Keratinocyte (primary cell): ENCODE results near the gene NDN. TPM values are rescaled to one million over a fixed set of nuclear protein-coding genes. Genes with fewer than 3 reads are reported as not detected.

Experiments used
- DNase-seq: peaks from one replicate; pipeline ENCODE4 v3.0.0-alpha.2; 2011; ENCODE audit warnings: low read depth, missing footprints, low spot score
- FAIRE-seq: peaks from 2 replicates; lab custom pipeline; 2011; peaks lifted over from hg19 to GRCh38; lab: Jason Lieb, UNC
- H2AFZ ChIP-seq: 2 replicates; pipeline ENCODE4 v1.6.0; 2012; ENCODE audit warnings: low read length, control low read depth, inconsistent platforms; ENCODE audit not compliant: control insufficient read depth
- H3K27ac ChIP-seq: 2 replicates; pipeline ENCODE4 v1.5.1; 2011; ENCODE audit warnings: low read length; ENCODE audit not compliant: control insufficient read depth, insufficient read depth
- H3K27me3 ChIP-seq: 3 replicates; pipeline ENCODE4 v1.6.0; 2011; ENCODE audit warnings: low read length; ENCODE audit not compliant: control insufficient read depth, insufficient read depth; ENCODE audit errors: extremely low read depth
- H3K36me3 ChIP-seq, 2 experiments: 2 replicates in 1 of 2; 3 replicates in 1 of 2; pipeline ENCODE4 v1.5.1; 2011; ENCODE audit warnings: low read length in 2 of 2, mild to moderate bottlenecking in 1 of 2; ENCODE audit not compliant: control insufficient read depth in 2 of 2, insufficient read depth in 2 of 2; ENCODE audit errors: extremely low read depth in 1 of 2
- H3K4me1 ChIP-seq: 3 replicates; pipeline ENCODE4 v1.5.1; 2011; ENCODE audit warnings: low read length; ENCODE audit not compliant: control insufficient read depth, insufficient read depth; ENCODE audit errors: extremely low read depth
- H3K4me2 ChIP-seq: 3 replicates; pipeline ENCODE4 v1.6.0; 2011; ENCODE audit warnings: low read depth, low read length; ENCODE audit not compliant: control insufficient read depth, insufficient read depth; ENCODE audit errors: extremely low read depth
- H3K4me3 ChIP-seq, 3 experiments: fragments of 200-600 bp in 1 of 3; sonication (generic) in 1 of 3; 2 replicates in 2 of 3; 3 replicates in 1 of 3; pipeline ENCODE4 v1.5.1; 2011 to 2016; ENCODE audit warnings: low read length in 3 of 3, mild to moderate bottlenecking in 3 of 3, control low read depth in 2 of 3, inconsistent platforms in 1 of 3, low read depth in 1 of 3, mixed read lengths in 1 of 3, mixed run types in 1 of 3, moderate library complexity in 1 of 3; ENCODE audit not compliant: control insufficient read depth in 2 of 3, insufficient read depth in 2 of 3; ENCODE audit errors: extremely low read depth in 1 of 3
- H3K79me2 ChIP-seq: 2 replicates; pipeline ENCODE4 v1.6.0; 2012; ENCODE audit warnings: low read length; ENCODE audit not compliant: control insufficient read depth, insufficient read depth
- H3K9ac ChIP-seq: 3 replicates; pipeline ENCODE4 v1.6.0; 2011; ENCODE audit warnings: low read length; ENCODE audit not compliant: control insufficient read depth, insufficient read depth; ENCODE audit errors: extremely low read depth
- H3K9me1 ChIP-seq: 3 replicates; pipeline ENCODE4 v1.6.0; 2011; ENCODE audit warnings: low read length; ENCODE audit not compliant: control insufficient read depth, insufficient read depth; ENCODE audit errors: extremely low read depth
- H3K9me3 ChIP-seq: 2 replicates; pipeline ENCODE4 v1.5.1; 2012; ENCODE audit warnings: low read depth, low read length; ENCODE audit not compliant: control insufficient read depth
- H4K20me1 ChIP-seq: 3 replicates; pipeline ENCODE4 v1.6.0; 2011; ENCODE audit warnings: low read length; ENCODE audit not compliant: control insufficient read depth, insufficient read depth; ENCODE audit errors: extremely low read depth
- EZH2 ChIP-seq: IDR thresholded peaks from one replicate; pipeline ENCODE4 v1.6.1; 2012; ENCODE audit warnings: inconsistent platforms, mild to moderate bottlenecking, low read length, moderate library complexity
- dilution Hi-C: fragments of 300-500 bp; cut with MboI; formaldehyde crosslinking; loops from one replicate; pipeline ENCODE4 v1.7.0; 2020; ENCODE audit warnings: low sequenced_read_pairs; ENCODE audit not compliant: extremely low pct_ligation_motif_present
- polyA plus RNA-seq, 5 experiments: library from polyadenylated mRNA; depleted of rRNA in 3 of 5; stranded (reverse) in 3 of 5; stranded (forward) in 1 of 5; unstranded in 1 of 5; fragments of >200 nt; gene quantifications; 1 replicate in 1 of 5; 2 replicates in 3 of 5; 3 replicates in 1 of 5; pipeline versions ENCODE4 v1.2.1 to v1.2.3, GENCODE V29; 2011 to 2012; ENCODE audit warnings: missing spikeins in 2 of 5, low read depth in 1 of 5, low replicate concordance in 1 of 5
- TF ChIP-seq, protein P1 (sequence below), 3 experiments: IDR thresholded peaks in 1 of 3; conservative IDR thresholded peaks in 1 of 3; optimal IDR thresholded peaks in 1 of 3; 2 replicates in 2 of 3; 3 replicates in 1 of 3; pipeline versions ENCODE3 to v1.5.1; 2011; ENCODE audit warnings: low read length in 3 of 3, mild to moderate bottlenecking in 3 of 3, moderate library complexity in 2 of 3, control low read depth in 1 of 3, inconsistent platforms in 1 of 3; ENCODE audit not compliant: insufficient read depth in 2 of 3; ENCODE audit errors: extremely low read depth in 1 of 3

NDN gene
- polyA plus RNA-seq, 1 donor (not counting 4 experiments of a cell fraction or from before 2014, with no cell fraction given): 0.76 TPM

DNA sequence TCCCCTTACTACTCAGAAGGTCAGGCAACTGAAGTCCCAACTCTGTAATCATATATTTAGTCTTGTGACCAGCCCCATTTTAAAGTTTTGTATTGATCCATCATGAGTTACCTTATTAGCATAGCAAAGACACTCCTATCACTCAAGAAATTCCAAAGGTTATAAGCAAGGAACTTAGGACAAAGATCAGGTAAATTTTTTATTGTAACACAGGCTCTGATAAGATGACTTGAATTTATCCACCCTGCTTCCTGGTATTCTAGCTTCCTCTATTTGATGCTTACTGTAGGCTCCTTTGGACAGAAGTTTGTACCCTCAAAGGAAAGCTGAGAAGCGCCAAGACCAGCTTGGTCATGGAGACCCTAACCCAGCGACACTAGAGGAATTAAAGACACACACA, 8.2 kb upstream of the NDN start:
- no peak overlapping the region for H3K4me3 ChIP-seq
- no peak overlapping the region for H3K9ac ChIP-seq
- no peaks in the 10 kb centered on the region for H3K27me3 ChIP-seq
- no peaks in the 10 kb centered on the region for H4K20me1 ChIP-seq
- no peak for FAIRE-seq
- no peak overlapping the region for H3K27ac ChIP-seq
- no peaks in the 10 kb centered on the region for H3K79me2 ChIP-seq
- no peaks in the 10 kb centered on the region for H3K9me3 ChIP-seq
- no peak overlapping the region for H3K4me2 ChIP-seq
- H2AFZ ChIP-seq: no peak overlapping the region
- no peaks in the 10 kb centered on the region for H3K4me1 ChIP-seq
- H3K36me3 ChIP-seq: no peaks in the 10 kb centered on the region
- H3K9me1 ChIP-seq: no peaks in the 10 kb centered on the region
- no peak for DNase-seq
- dilution Hi-C loops: no loop called here
- TF ChIP-seq, protein P1, sequence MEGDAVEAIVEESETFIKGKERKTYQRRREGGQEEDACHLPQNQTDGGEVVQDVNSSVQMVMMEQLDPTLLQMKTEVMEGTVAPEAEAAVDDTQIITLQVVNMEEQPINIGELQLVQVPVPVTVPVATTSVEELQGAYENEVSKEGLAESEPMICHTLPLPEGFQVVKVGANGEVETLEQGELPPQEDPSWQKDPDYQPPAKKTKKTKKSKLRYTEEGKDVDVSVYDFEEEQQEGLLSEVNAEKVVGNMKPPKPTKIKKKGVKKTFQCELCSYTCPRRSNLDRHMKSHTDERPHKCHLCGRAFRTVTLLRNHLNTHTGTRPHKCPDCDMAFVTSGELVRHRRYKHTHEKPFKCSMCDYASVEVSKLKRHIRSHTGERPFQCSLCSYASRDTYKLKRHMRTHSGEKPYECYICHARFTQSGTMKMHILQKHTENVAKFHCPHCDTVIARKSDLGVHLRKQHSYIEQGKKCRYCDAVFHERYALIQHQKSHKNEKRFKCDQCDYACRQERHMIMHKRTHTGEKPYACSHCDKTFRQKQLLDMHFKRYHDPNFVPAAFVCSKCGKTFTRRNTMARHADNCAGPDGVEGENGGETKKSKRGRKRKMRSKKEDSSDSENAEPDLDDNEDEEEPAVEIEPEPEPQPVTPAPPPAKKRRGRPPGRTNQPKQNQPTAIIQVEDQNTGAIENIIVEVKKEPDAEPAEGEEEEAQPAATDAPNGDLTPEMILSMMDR (optimal IDR thresholded peaks at IDR 0.05 in 1 of 3, IDR thresholded peaks at IDR 0.05 in 1 of 3, conservative IDR thresholded peaks at IDR 0.05 in 1 of 3; ENCODE audit: extremely low read depth in 1 of 3, insufficient read depth in 2 of 3, low read length in 3 of 3): no peak
- TF ChIP-seq EZH2: no peak

DNA sequence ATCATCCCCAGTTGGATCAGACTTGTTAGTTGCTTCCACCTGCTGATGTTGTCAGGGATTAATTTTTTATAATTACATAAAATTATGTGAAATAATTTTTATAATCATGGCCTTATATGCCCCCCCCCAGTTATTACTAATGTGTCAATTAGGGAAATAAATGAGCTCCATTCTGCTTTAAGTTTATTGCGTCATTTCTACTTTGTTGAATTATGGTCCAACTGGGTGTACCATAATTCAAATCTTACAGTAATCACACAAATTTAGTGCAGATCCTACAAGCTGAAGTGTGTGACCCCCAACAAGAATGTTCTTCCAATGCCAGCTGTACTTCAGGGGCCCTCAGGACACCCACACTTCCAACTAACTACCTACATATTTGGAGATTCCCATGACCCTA, 7.5 kb upstream of the NDN start:
- Histone ChIP-seq H3K27me3 (no peaks in the 10 kb centered on the region), H3K4me3 (no peak overlapping the region), H3K79me2 (no peaks in the 10 kb centered on the region), H3K36me3 (no peaks in the 10 kb centered on the region), H3K9ac (no peak overlapping the region), H4K20me1 (no peaks in the 10 kb centered on the region), H2AFZ (no peak overlapping the region), H3K9me1 (no peaks in the 10 kb centered on the region), H3K4me1 (no peaks in the 10 kb centered on the region), H3K4me2 (no peak overlapping the region), H3K27ac (no peak overlapping the region), H3K9me3 (no peaks in the 10 kb centered on the region)
- DNase-seq (no peak), FAIRE-seq (no peak)
- TF ChIP-seq EZH2: no peak
- TF ChIP-seq, protein P1 (optimal IDR thresholded peaks at IDR 0.05 in 1 of 3, IDR thresholded peaks at IDR 0.05 in 1 of 3, conservative IDR thresholded peaks at IDR 0.05 in 1 of 3; ENCODE audit: extremely low read depth in 1 of 3, insufficient read depth in 2 of 3, low read length in 3 of 3): no peak
- dilution Hi-C loops: no loop called here
